Upper lobe of right lung (tissue), 1 donor: Measurements from ENCODE around the gene GATAD2A. TPM values are rescaled to one million over a fixed set of nuclear protein-coding genes. Genes with fewer than 3 reads are reported as not detected.

ENCODE experiments used
- ATAC-seq: fragments of 200-7000 bp; cut with Tn5 transposase; one replicate; pipeline ENCODE4 v1.9.1; 2020; ENCODE audit warnings: mild to moderate bottlenecking, moderate library complexity
- DNase-seq: peaks from one replicate; pipeline ENCODE4 v3.0.0-alpha.2; 2020
- H3K27ac ChIP-seq: fragments of 200-600 bp; one replicate; pipeline ENCODE4 v1.8.0; 2022
- H3K27me3 ChIP-seq: fragments of 200-600 bp; one replicate; pipeline ENCODE4 v1.8.0; 2022; ENCODE audit warnings: mild to moderate bottlenecking
- H3K36me3 ChIP-seq: fragments of 200-600 bp; one replicate; pipeline ENCODE4 v1.8.0; 2022
- H3K4me1 ChIP-seq: fragments of 200-600 bp; one replicate; pipeline ENCODE4 v1.8.0; 2022
- H3K4me3 ChIP-seq: fragments of 200-600 bp; one replicate; pipeline ENCODE4 v1.8.0; 2022; ENCODE audit warnings: mild to moderate bottlenecking
- H3K9me3 ChIP-seq: fragments of 200-600 bp; one replicate; pipeline ENCODE4 v1.8.0; 2022
- CTCF ChIP-seq: fragments of 200-600 bp; IDR thresholded peaks from one replicate; pipeline ENCODE4 v1.8.0; 2022; ENCODE audit warnings: antibody characterized with exemption
- intact Hi-C: fragments of 100-400 bp; cut with DNase I; formaldehyde crosslinking; loops from one replicate; pipeline ENCODE4 v1.11.0; 2022
- total RNA-seq: library from RNA; stranded (reverse); fragmentation: NEBNext Ultra II Directional; extraction: Animal tissue kit (Norgen Biotek cat#: 25700); gene quantifications from one replicate; pipeline ENCODE4 v1.2.1, GENCODE V29; 2021
- donor health status: DM: no; HTN: yes; CAD: no; lungs with severe emphysema.

The GATAD2A gene
- total RNA-seq, 1 donor from 2014 or later: 85.8 TPM

GRCh38 chr19:19508217-19508616 lies 102.7 kb downstream of the GATAD2A start:
- no peak overlapping the region for H3K27ac ChIP-seq
- DNase-seq (no peak), ATAC-seq (no peak)
- no peaks in the 10 kb centered on the region for H3K9me3 ChIP-seq
- H3K27me3 ChIP-seq: no peaks in the 10 kb centered on the region
- no peak overlapping the region for H3K4me3 ChIP-seq
- no peaks in the 10 kb centered on the region for H3K4me1 ChIP-seq
- intact Hi-C loops: no loop called here
- peaks cover 40% of the 10 kb centered on the region for H3K36me3 ChIP-seq
- no peak for TF ChIP-seq CTCF

GRCh38 chr19:19510432-19510831 lies 105.0 kb downstream of the GATAD2A start:
- intact Hi-C loops: no loop called here
- H3K27me3 ChIP-seq: no peaks in the 10 kb centered on the region
- ATAC-seq (no peak), DNase-seq (no peak)
- no peaks in the 10 kb centered on the region for H3K4me1 ChIP-seq
- H3K9me3 ChIP-seq: no peaks in the 10 kb centered on the region
- H3K4me3 ChIP-seq: no peak overlapping the region
- no peak for TF ChIP-seq CTCF
- H3K27ac ChIP-seq: no peak overlapping the region
- peaks cover 21% of the 10 kb centered on the region for H3K36me3 ChIP-seq

- H3K27ac ChIP-seq: no peak overlapping the region
- H3K4me1 ChIP-seq: peaks cover 11% of the 10 kb centered on the region
- no peaks in the 10 kb centered on the region for H3K27me3 ChIP-seq
- TF ChIP-seq CTCF: no peak
- no peaks in the 10 kb centered on the region for H3K9me3 ChIP-seq
- no peak for DNase-seq
- no peak for ATAC-seq
- intact Hi-C loops: no loop called here
- H3K4me3 ChIP-seq: no peak overlapping the region
- no peaks in the 10 kb centered on the region for H3K36me3 ChIP-seq
These were observed 108.2 kb downstream of the GATAD2A start for GRCh38 chr19:19513682-19514081.

- intact Hi-C loops: no loop called here
- H3K27me3 ChIP-seq: no peaks in the 10 kb centered on the region
- H3K27ac ChIP-seq: no peak overlapping the region
- no peak overlapping the region for H3K4me3 ChIP-seq
- no peaks in the 10 kb centered on the region for H3K9me3 ChIP-seq
- TF ChIP-seq CTCF: no peak
- DNase-seq (peak; percentile 79), ATAC-seq (no peak)
- H3K36me3 ChIP-seq: no peaks in the 10 kb centered on the region
- peaks cover 11% of the 10 kb centered on the region for H3K4me1 ChIP-seq
These were observed 108.8 kb downstream of the GATAD2A start for GRCh38 chr19:19514215-19514657.

- H3K36me3 ChIP-seq: peaks cover 1% of the 10 kb centered on the region
- H3K9me3 ChIP-seq: no peaks in the 10 kb centered on the region
- intact Hi-C loops: no loop called here
- TF ChIP-seq CTCF: no peak
- H3K27ac ChIP-seq: peak within 1 kb of the TSS; percentile 92
- DNase-seq (no peak), ATAC-seq (no peak)
- H3K4me1 ChIP-seq: peaks cover 11% of the 10 kb centered on the region
- no peaks in the 10 kb centered on the region for H3K27me3 ChIP-seq
- peak within 1 kb of the TSS; percentile 80 for H3K4me3 ChIP-seq
These were observed 109.6 kb downstream of the GATAD2A start, which contains the start of gene TSSK6 for GRCh38 chr19:19514881-19515641. TSS of gene TSSK6 (minus strand) at chr19:19515548. CDS start at chr19:19515427, 121 bp downstream.
